K562 treated with DMSO at 1 percent for 48 hours (cell line): ENCODE results near the gene SLC6A7. TPM values are rescaled to one million over a fixed set of nuclear protein-coding genes. Genes with fewer than 3 reads are reported as not detected.

Experiments
- total RNA-seq: library from RNA; unstranded; fragments of 300-600 nt; gene quantifications from 2 replicates; pipeline ENCODE4 v1.2.3, GENCODE V29; 2022; ENCODE audit warnings: low replicate concordance; ENCODE audit errors: extremely low read depth

SLC6A7 gene
- total RNA-seq, result not detected in 2 replicates

GRCh38 chr5:150189728-150190502, at the start of gene SLC6A7:
TSS of gene SLC6A7 (plus strand) at chr5:150190062. CDS start at chr5:150190328, 266 bp downstream.

GRCh38 chr5:150155258-150156026, 34.4 kb upstream of the SLC6A7 start, which contains the start of gene PDGFRB:
TSS of gene PDGFRB (minus strand) at chr5:150155845. CDS start at chr5:150137047, 18,798 bp downstream.

GRCh38 chr5:150166650-150167511, 23.0 kb upstream of the SLC6A7 start, which contains the start of gene CDX1:
TSS of gene CDX1 (plus strand) at chr5:150166778. CDS start at chr5:150166877, 99 bp downstream.

Other genes starting within 250 kb of the SLC6A7 start
- not detected in 2 replicates for gene PDE6A, start 245.3 kb upstream of the SLC6A7 start, total RNA-seq
- gene SLC26A2, start 229.3 kb upstream of the SLC6A7 start, total RNA-seq, result not detected in 2 replicates
- not detected in 2 replicates for gene TIGD6, start 189.4 kb upstream of the SLC6A7 start, total RNA-seq
- not detected in 2 replicates for gene HMGXB3, start 189.3 kb upstream of the SLC6A7 start, total RNA-seq
- gene CSF1R, start 103.5 kb upstream of the SLC6A7 start, total RNA-seq, result not detected in 2 replicates
- not detected in 2 replicates for gene PDGFRB, start 34.2 kb upstream of the SLC6A7 start, total RNA-seq
- gene CDX1, start 23.3 kb upstream of the SLC6A7 start, total RNA-seq, result not detected in 2 replicates
- not detected in 2 replicates for gene CAMK2A, start 99.7 kb downstream of the SLC6A7 start, total RNA-seq
- not detected in 2 replicates for gene ARSI, start 112.8 kb downstream of the SLC6A7 start, total RNA-seq
- not detected in 2 replicates for gene TCOF1, start 167.6 kb downstream of the SLC6A7 start, total RNA-seq
- gene CD74, start 222.8 kb downstream of the SLC6A7 start, total RNA-seq, result not detected in 2 replicates